Endothelial cell (in vitro differentiated cells): ENCODE measurements around the gene DZIP1. TPM values are rescaled to one million over a fixed set of nuclear protein-coding genes. Genes with fewer than 3 reads are reported as not detected.
"Not testable (repeated sequence)": the region's sequence is repeated elsewhere in the genome, so short reads cannot be mapped to it uniquely, and the experiment has no call there.

Experiments
- DNase-seq: peaks from one replicate; pipeline ENCODE4 v3.0.0; 2021; ENCODE audit warnings: low spot score
- H3K27ac Mint-ChIP-seq: one replicate; pipeline ENCODE4 v1.8.0; 2021; ENCODE audit warnings: mixed read lengths, inconsistent platforms; ENCODE audit not compliant: unreplicated experiment
- H3K27me3 Mint-ChIP-seq: one replicate; pipeline ENCODE4 v1.8.0; 2021; ENCODE audit warnings: mild to moderate bottlenecking, moderate library complexity, mixed read lengths, inconsistent platforms; ENCODE audit not compliant: unreplicated experiment
- H3K36me3 Mint-ChIP-seq: one replicate; pipeline ENCODE4 v1.8.0; 2021; ENCODE audit warnings: mild to moderate bottlenecking, low read depth, mixed read lengths, inconsistent platforms; ENCODE audit not compliant: unreplicated experiment
- H3K4me1 Mint-ChIP-seq: one replicate; pipeline ENCODE4 v1.8.0; 2021; ENCODE audit warnings: mild to moderate bottlenecking, mixed read lengths, inconsistent platforms; ENCODE audit not compliant: unreplicated experiment
- H3K4me3 Mint-ChIP-seq: one replicate; pipeline ENCODE4 v1.8.0; 2021; ENCODE audit warnings: mild to moderate bottlenecking, mixed read lengths, inconsistent platforms; ENCODE audit not compliant: unreplicated experiment
- H3K9me3 Mint-ChIP-seq: one replicate; pipeline ENCODE4 v1.8.0; 2021; ENCODE audit warnings: mixed read lengths, inconsistent platforms; ENCODE audit not compliant: unreplicated experiment
- total RNA-seq: library from RNA; stranded (reverse); fragmentation: NEBNext Ultra II Directional; extraction: Animal tissue kit (Norgen Biotek cat#: 25700); gene quantifications from one replicate; pipeline ENCODE4 v1.2.1, GENCODE V29; 2021; ENCODE audit not compliant: unreplicated experiment
- TF ChIP-seq, protein P1 (sequence below): fragments of 200-600 bp; sonication (generic); IDR thresholded peaks from one replicate; pipeline ENCODE4 v1.5.0; 2021; ENCODE audit warnings: antibody characterized with exemption; ENCODE audit not compliant: unreplicated experiment

Gene DZIP1
- total RNA-seq, 1 donor from 2014 or later, result 39.7 TPM

DNA sequence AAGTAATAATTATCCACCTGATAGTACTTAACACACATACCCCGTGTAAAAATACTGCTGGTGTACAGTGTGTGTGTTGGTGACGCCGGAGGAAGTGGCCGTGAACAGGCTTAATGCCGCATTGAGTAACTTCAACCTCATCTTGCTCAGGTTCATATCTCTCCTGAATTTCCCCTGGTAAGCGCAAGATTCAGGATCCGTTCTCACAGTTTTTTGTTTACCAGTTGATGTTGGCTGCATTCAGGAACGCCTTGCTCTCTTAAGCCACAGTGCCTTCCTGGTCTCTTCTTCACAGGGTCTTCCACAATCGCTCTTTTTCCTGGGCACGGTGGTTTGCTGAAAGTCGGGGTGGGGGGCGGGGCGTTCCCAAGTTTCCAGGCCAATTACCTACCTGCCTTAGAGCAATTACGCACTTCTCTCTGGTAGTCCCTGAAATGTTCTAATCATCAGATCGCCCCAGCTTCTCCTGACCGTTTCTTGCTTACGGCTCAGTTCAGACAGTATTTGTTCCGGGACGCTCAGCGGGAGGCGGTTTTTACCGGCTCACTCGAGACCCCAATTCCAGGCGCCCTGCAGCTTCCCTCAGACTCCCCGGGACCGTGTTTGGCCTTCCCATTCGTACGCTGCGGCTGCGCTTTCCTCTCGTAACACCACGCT, 31.7 kb upstream of the DZIP1 start:
- Mint-ChIP-seq H3K27me3 (peaks cover 6% of the 10 kb centered on the region), H3K27ac (peak overlapping the region; percentile 92), H3K9me3 (no peaks in the 10 kb centered on the region), H3K4me3 (peak overlapping the region; percentile 99), H3K4me1 (peaks cover 51% of the 10 kb centered on the region), H3K36me3 (peaks cover 11% of the 10 kb centered on the region)
- TF ChIP-seq, protein P1, sequence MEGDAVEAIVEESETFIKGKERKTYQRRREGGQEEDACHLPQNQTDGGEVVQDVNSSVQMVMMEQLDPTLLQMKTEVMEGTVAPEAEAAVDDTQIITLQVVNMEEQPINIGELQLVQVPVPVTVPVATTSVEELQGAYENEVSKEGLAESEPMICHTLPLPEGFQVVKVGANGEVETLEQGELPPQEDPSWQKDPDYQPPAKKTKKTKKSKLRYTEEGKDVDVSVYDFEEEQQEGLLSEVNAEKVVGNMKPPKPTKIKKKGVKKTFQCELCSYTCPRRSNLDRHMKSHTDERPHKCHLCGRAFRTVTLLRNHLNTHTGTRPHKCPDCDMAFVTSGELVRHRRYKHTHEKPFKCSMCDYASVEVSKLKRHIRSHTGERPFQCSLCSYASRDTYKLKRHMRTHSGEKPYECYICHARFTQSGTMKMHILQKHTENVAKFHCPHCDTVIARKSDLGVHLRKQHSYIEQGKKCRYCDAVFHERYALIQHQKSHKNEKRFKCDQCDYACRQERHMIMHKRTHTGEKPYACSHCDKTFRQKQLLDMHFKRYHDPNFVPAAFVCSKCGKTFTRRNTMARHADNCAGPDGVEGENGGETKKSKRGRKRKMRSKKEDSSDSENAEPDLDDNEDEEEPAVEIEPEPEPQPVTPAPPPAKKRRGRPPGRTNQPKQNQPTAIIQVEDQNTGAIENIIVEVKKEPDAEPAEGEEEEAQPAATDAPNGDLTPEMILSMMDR, result no peak
- peak; percentile 21 for DNase-seq

DNA sequence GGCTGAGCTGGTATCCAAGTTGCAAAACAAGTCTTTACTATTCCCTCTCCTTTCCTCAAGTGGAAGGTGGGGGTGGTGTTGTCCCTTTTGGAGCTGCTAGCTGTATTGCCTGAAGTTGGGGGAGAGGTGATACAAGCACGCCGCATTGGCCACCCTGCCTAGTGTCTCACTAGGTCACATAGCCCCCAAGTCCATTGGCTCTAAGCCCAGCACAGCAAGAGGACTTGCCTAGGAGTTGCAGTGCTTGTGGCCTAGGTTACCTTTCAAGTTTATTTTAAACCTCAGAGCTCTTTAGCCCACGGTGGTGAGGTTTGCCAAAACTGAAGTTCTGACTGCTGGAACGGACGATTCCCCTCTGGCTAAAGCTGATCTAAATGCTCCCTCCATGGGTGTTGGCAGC, 27.1 kb upstream of the DZIP1 start:
- peaks cover 25% of the 10 kb centered on the region for H3K4me1 Mint-ChIP-seq
- peaks cover 13% of the 10 kb centered on the region for H3K36me3 Mint-ChIP-seq
- peaks cover 16% of the 10 kb centered on the region for H3K9me3 Mint-ChIP-seq
- peaks cover 8% of the 10 kb centered on the region for H3K27me3 Mint-ChIP-seq
- no peak overlapping the region for H3K27ac Mint-ChIP-seq
- TF ChIP-seq, protein P1, result no peak
- no peak for DNase-seq
- no peak overlapping the region for H3K4me3 Mint-ChIP-seq

DNA sequence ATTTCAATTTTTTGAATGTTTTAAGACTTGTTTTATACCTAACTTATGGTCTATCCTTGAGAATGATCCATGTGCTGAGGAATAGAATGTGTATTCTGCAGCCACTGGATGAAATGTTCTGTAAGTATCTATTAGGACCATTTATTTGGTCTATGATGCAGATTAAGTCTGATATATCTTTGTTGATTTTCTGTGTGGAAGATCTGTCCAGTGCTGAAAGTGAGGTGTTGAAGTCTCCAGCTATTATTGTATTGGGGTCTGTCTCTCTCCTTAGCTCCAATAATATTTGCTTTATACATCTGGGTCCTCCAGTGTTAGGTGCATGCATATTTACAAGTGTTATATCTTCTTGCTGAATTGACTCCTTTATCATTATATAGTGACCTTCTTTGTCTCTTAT, 22.7 kb upstream of the DZIP1 start:
- H3K4me3 Mint-ChIP-seq, H3K27me3 Mint-ChIP-seq, DNase-seq, H3K27ac Mint-ChIP-seq, H3K4me1 Mint-ChIP-seq: not testable (repeated sequence)
- Mint-ChIP-seq H3K9me3 (peaks cover 19% of the 10 kb centered on the region), H3K36me3 (peaks cover 13% of the 10 kb centered on the region)

DNA sequence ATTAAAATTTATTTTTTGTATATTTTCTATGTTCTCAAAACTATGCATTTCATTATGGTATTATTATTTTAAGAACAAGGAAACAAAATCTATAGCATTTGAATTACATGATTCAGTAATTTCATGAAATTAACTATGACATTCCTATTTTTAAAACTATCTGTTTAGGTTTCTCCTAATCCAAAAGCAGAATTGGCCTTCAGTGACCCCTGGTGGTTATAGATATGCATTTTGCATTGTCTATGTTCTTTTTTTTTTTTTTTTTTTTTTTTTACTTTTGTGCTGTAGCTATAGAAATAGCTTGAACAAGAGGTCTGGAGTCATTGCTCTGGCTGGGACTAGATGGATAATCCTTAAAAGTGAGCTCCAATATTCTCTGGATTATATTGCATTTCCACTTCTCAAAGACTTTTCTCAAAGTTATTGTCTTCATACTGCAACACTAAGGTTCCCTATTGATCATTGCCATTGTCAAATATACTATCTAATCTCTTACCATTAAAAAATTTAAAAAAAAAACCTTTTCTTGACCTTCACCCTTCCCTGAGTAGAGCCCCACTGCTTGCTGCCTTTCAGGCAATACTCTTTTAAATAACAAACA, 16.6 kb upstream of the DZIP1 start:
- peaks cover 4% of the 10 kb centered on the region for H3K27me3 Mint-ChIP-seq
- H3K4me1 Mint-ChIP-seq, result no peaks in the 10 kb centered on the region
- DNase-seq, result peak; percentile 14
- H3K27ac Mint-ChIP-seq, result no peak overlapping the region
- H3K4me3 Mint-ChIP-seq, result no peak overlapping the region
- H3K36me3 Mint-ChIP-seq, result no peaks in the 10 kb centered on the region
- TF ChIP-seq, protein P1, result peak; percentile 80
- H3K9me3 Mint-ChIP-seq, result peaks cover 4% of the 10 kb centered on the region

DNA sequence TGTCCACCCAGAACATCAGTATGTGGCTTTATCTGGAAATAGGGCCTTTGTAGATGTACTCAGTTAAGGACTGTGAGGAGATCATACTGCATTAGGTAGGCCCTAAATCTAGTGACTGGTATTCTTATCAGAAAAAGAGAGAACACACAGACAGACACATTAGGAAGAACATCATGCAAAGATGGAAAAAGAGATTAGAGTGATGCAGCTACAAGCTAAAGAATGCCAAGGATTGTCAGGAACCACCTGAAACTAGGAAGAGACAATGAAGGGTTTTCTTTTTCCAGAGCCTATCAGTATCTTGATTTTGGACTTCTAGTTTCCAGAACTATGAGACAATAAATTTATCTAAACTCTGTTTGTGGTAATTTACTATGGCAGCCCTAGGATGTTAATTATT, 15.0 kb upstream of the DZIP1 start:
- no peak for DNase-seq
- no peak overlapping the region for H3K4me3 Mint-ChIP-seq
- no peaks in the 10 kb centered on the region for H3K4me1 Mint-ChIP-seq
- H3K9me3 Mint-ChIP-seq, result peaks cover 4% of the 10 kb centered on the region
- no peaks in the 10 kb centered on the region for H3K36me3 Mint-ChIP-seq
- H3K27me3 Mint-ChIP-seq, result peaks cover 4% of the 10 kb centered on the region
- H3K27ac Mint-ChIP-seq, result no peak overlapping the region
- TF ChIP-seq, protein P1, result no peak
